ENCODE measurements around the gene FRMD4A. TPM values are rescaled to one million over a fixed set of nuclear protein-coding genes. Genes with fewer than 3 reads are reported as not detected.

Gene FRMD4A
- polyA plus RNA-seq, 1 donor (not counting 4 experiments of a cell fraction or from before 2014, with no cell fraction given): 12.9 TPM

DNA sequence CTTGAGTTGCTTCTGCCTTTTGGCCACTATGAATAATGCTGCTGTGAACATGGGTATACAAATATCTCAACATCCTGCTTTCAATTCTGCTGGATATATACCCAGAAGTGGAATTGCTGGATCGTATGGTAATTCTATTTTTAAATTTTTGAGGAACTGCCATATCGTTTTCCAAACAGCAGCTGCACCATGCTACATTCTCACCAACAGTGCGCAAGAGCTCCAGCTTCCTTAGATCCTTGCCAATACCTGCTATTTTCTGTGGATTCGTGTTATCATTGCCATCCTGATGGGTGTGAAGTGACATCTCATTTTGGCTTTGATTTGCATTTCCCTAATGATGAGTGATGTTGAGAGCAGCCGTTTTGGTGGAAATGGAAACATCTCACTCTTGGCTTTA, 26.7 kb downstream of the FRMD4A start:
- H3K27me3 ChIP-seq (ENCODE audit: control insufficient read depth, extremely low read depth, insufficient read depth, low read length): peaks cover 12% of the 10 kb centered on the region
- no peaks in the 10 kb centered on the region for H3K79me2 ChIP-seq (ENCODE audit: control insufficient read depth, insufficient read depth, low read length)
- H3K9ac ChIP-seq (ENCODE audit: control insufficient read depth, extremely low read depth, insufficient read depth, low read length): no peak overlapping the region
- dilution Hi-C loops (cut with MboI; ENCODE audit: extremely low pct_ligation_motif_present, low sequenced_read_pairs): no loop called here
- H3K4me1 ChIP-seq (ENCODE audit: control insufficient read depth, extremely low read depth, insufficient read depth, low read length): no peaks in the 10 kb centered on the region
- no peak overlapping the region for H3K27ac ChIP-seq (ENCODE audit: control insufficient read depth, insufficient read depth, low read length)
- H3K9me3 ChIP-seq (ENCODE audit: control insufficient read depth, low read depth, low read length): no peaks in the 10 kb centered on the region
- FAIRE-seq (no peak), DNase-seq (ENCODE audit: low read depth, low spot score) (no peak)
- no peak overlapping the region for H3K4me2 ChIP-seq (ENCODE audit: control insufficient read depth, extremely low read depth, insufficient read depth, low read depth, low read length)
- no peak overlapping the region for H3K4me3 ChIP-seq (ENCODE audit: control insufficient read depth in 2 of 3, extremely low read depth in 1 of 3, insufficient read depth in 2 of 3, low read depth in 1 of 3, low read length in 3 of 3)
- H3K9me1 ChIP-seq (ENCODE audit: control insufficient read depth, extremely low read depth, insufficient read depth, low read length): no peaks in the 10 kb centered on the region
- H2AFZ ChIP-seq (ENCODE audit: control insufficient read depth, low read length): no peak overlapping the region
- H3K36me3 ChIP-seq (ENCODE audit: control insufficient read depth in 2 of 2, extremely low read depth in 1 of 2, insufficient read depth in 2 of 2, low read length in 2 of 2): no peaks in the 10 kb centered on the region
- TF ChIP-seq EZH2 (IDR thresholded peaks at IDR 0.05; ENCODE audit: low read length): no peak
- TF ChIP-seq, protein P1, sequence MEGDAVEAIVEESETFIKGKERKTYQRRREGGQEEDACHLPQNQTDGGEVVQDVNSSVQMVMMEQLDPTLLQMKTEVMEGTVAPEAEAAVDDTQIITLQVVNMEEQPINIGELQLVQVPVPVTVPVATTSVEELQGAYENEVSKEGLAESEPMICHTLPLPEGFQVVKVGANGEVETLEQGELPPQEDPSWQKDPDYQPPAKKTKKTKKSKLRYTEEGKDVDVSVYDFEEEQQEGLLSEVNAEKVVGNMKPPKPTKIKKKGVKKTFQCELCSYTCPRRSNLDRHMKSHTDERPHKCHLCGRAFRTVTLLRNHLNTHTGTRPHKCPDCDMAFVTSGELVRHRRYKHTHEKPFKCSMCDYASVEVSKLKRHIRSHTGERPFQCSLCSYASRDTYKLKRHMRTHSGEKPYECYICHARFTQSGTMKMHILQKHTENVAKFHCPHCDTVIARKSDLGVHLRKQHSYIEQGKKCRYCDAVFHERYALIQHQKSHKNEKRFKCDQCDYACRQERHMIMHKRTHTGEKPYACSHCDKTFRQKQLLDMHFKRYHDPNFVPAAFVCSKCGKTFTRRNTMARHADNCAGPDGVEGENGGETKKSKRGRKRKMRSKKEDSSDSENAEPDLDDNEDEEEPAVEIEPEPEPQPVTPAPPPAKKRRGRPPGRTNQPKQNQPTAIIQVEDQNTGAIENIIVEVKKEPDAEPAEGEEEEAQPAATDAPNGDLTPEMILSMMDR (optimal IDR thresholded peaks at IDR 0.05 in 1 of 3, IDR thresholded peaks at IDR 0.05 in 1 of 3, conservative IDR thresholded peaks at IDR 0.05 in 1 of 3; ENCODE audit: extremely low read depth in 1 of 3, insufficient read depth in 2 of 3, low read length in 3 of 3): no peak
- H4K20me1 ChIP-seq (ENCODE audit: control insufficient read depth, extremely low read depth, insufficient read depth, low read length): no peaks in the 10 kb centered on the region

DNA sequence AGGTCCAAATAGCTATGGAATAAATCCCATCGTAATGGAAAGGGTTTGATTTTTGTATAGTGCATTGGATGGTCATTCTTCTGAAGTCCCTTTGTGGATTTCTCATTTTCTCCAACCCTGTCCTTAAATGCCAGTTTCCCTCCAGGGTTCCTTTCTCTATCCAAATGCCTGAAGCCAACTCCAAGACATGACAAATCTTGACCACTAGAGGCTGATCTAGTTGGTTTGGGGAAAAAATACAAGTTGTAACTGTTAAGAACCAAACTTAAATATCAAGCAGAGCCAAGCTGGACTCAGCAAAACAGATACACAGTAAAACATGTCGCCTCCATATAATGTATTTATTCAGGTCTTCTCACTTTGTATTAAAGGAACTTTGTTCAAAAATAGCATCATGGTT, 28.7 kb downstream of the FRMD4A start:
- Histone ChIP-seq H3K4me2 (ENCODE audit: control insufficient read depth, extremely low read depth, insufficient read depth, low read depth, low read length) (no peak overlapping the region), H3K36me3 (ENCODE audit: control insufficient read depth in 2 of 2, extremely low read depth in 1 of 2, insufficient read depth in 2 of 2, low read length in 2 of 2) (no peaks in the 10 kb centered on the region), H3K4me3 (ENCODE audit: control insufficient read depth in 2 of 3, extremely low read depth in 1 of 3, insufficient read depth in 2 of 3, low read depth in 1 of 3, low read length in 3 of 3) (no peak overlapping the region), H3K79me2 (ENCODE audit: control insufficient read depth, insufficient read depth, low read length) (no peaks in the 10 kb centered on the region), H3K9ac (ENCODE audit: control insufficient read depth, extremely low read depth, insufficient read depth, low read length) (no peak overlapping the region), H3K27me3 (ENCODE audit: control insufficient read depth, extremely low read depth, insufficient read depth, low read length) (peaks cover 12% of the 10 kb centered on the region), H3K27ac (ENCODE audit: control insufficient read depth, insufficient read depth, low read length) (no peak overlapping the region), H3K9me1 (ENCODE audit: control insufficient read depth, extremely low read depth, insufficient read depth, low read length) (no peaks in the 10 kb centered on the region), H3K4me1 (ENCODE audit: control insufficient read depth, extremely low read depth, insufficient read depth, low read length) (no peaks in the 10 kb centered on the region), H3K9me3 (ENCODE audit: control insufficient read depth, low read depth, low read length) (no peaks in the 10 kb centered on the region), H4K20me1 (ENCODE audit: control insufficient read depth, extremely low read depth, insufficient read depth, low read length) (no peaks in the 10 kb centered on the region), H2AFZ (ENCODE audit: control insufficient read depth, low read length) (no peak overlapping the region)
- TF ChIP-seq, protein P1 (optimal IDR thresholded peaks at IDR 0.05 in 1 of 3, IDR thresholded peaks at IDR 0.05 in 1 of 3, conservative IDR thresholded peaks at IDR 0.05 in 1 of 3; ENCODE audit: extremely low read depth in 1 of 3, insufficient read depth in 2 of 3, low read length in 3 of 3): peak; percentile 12 to 49 (median 34)
- TF ChIP-seq EZH2 (IDR thresholded peaks at IDR 0.05; ENCODE audit: low read length): no peak
- dilution Hi-C loops (cut with MboI; ENCODE audit: extremely low pct_ligation_motif_present, low sequenced_read_pairs): no loop called here
- FAIRE-seq (no peak), DNase-seq (ENCODE audit: low read depth, low spot score) (no peak)
